ENCODE data around the gene KCNQ4. TPM values are rescaled to one million over a fixed set of nuclear protein-coding genes. Genes with fewer than 3 reads are reported as not detected.
A peak's percentile ranks its signal among the peaks of the same experiment; 100 is the strongest.

Gene KCNQ4
- total and polyA plus RNA-seq, 2 of the 8 experiments (the other 6 are each of a cell fraction or from before 2014, with no cell fraction given): 2.2 to 3.9 TPM

DNA sequence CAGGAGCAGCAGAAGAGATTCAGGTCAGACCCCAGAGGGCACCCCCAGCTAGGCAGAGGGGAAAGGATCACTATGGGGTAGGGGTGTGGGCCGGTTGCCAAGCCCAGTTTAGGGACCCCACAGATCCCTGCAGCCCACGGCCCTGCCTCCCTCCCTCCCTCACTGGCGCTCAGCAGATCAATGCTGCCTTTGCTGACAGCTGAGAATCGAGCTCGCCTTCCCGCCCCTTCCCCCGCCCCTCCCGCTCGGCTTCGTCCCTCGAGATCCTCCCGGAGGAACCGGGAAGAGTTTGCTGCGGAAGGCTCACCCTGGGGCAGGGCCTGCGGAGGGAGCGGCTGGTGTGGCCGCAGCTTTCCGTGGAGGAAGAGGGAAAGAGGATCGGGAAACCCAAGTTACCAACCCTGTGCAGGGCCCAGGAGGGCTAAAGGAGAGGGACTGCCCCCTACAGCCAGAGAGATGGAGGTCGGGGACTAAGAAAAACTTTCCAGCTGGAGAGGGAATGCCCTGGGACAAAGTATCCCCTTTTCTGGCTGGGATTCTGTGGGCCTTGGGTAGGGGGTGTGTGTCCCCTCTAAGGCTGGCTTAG lies 1.1 kb upstream of the KCNQ4 start (continued):
- TF ChIP-seq E2F6 (IDR thresholded peaks at IDR 0.05): 0 out of 2 replicates have a peak, but pooled peaks have one; percentile 18
